Measurements from ENCODE around the gene CIAO2A.
"Not testable (repeated sequence)": the region's sequence is repeated elsewhere in the genome, so short reads cannot be mapped to it uniquely, and the experiment has no call there.

The CIAO2A gene

GRCh38 chr15:64111679-64112050, 18.0 kb upstream of the CIAO2A start:
- DNase-seq = no peak

- DNase-seq = no peak
Observed at GRCh38 chr15:64110950-64111678, 17.5 kb upstream of the CIAO2A start.

GRCh38 chr15:64110108-64110701, 16.6 kb upstream of the CIAO2A start:
- DNase-seq = not testable (repeated sequence)

- no peak for DNase-seq
Observed at GRCh38 chr15:64107337-64107736, 13.7 kb upstream of the CIAO2A start.

- DNase-seq = no peak
Observed at GRCh38 chr15:64105113-64105704, 11.6 kb upstream of the CIAO2A start.

GRCh38 chr15:64102497-64102896, 8.9 kb upstream of the CIAO2A start:
- no peak for DNase-seq

GRCh38 chr15:64100958-64101357, 7.3 kb upstream of the CIAO2A start:
- DNase-seq = no peak

GRCh38 chr15:64099379-64099778, 5.7 kb upstream of the CIAO2A start:
- DNase-seq = no peak

GRCh38 chr15:64096668-64097384, 3.2 kb upstream of the CIAO2A start:
- DNase-seq = no peak

GRCh38 chr15:64095795-64096667, 2.4 kb upstream of the CIAO2A start, which contains the start of gene SNX1:
SNX1 (plus strand) TSS chr15:64095982; CDS start chr15:64096014, 32 bp downstream.
- peak; percentile 77 for DNase-seq

GRCh38 chr15:64095431-64095794, 1.8 kb upstream of the CIAO2A start:
- DNase-seq = no peak

- no peak for DNase-seq
Observed at GRCh38 chr15:64092864-64093626, 593 bp downstream of the CIAO2A start.

GRCh38 chr15:64092075-64092820, 1.4 kb downstream of the CIAO2A start:
- no peak for DNase-seq

- no peak for DNase-seq
Observed at GRCh38 chr15:64090527-64090926, 3.1 kb downstream of the CIAO2A start.

GRCh38 chr15:64089543-64090280, 3.9 kb downstream of the CIAO2A start:
- DNase-seq = no peak

GRCh38 chr15:64082757-64083156, 10.9 kb downstream of the CIAO2A start:
- DNase-seq = no peak

- DNase-seq = not testable (repeated sequence)
Observed at GRCh38 chr15:64073496-64073895, 20.1 kb downstream of the CIAO2A start.

GRCh38 chr15:64072812-64073211, 20.8 kb downstream of the CIAO2A start:
- no peak for DNase-seq

- DNase-seq = no peak
Observed at GRCh38 chr15:64071931-64072765, 21.5 kb downstream of the CIAO2A start.

Measured in NCI-H446 treated with DMSO at 0.1 percent for 48 hours (cell line).